Measurements from ENCODE around the gene GZMB. TPM values are rescaled to one million over a fixed set of nuclear protein-coding genes. Genes with fewer than 3 reads are reported as not detected.

The GZMB gene
- total and polyA plus RNA-seq, 2 of the 13 experiments (the other 11 are each of a cell fraction or from before 2014, with no cell fraction given): 0.12 TPM; not detected in 1

DNA sequence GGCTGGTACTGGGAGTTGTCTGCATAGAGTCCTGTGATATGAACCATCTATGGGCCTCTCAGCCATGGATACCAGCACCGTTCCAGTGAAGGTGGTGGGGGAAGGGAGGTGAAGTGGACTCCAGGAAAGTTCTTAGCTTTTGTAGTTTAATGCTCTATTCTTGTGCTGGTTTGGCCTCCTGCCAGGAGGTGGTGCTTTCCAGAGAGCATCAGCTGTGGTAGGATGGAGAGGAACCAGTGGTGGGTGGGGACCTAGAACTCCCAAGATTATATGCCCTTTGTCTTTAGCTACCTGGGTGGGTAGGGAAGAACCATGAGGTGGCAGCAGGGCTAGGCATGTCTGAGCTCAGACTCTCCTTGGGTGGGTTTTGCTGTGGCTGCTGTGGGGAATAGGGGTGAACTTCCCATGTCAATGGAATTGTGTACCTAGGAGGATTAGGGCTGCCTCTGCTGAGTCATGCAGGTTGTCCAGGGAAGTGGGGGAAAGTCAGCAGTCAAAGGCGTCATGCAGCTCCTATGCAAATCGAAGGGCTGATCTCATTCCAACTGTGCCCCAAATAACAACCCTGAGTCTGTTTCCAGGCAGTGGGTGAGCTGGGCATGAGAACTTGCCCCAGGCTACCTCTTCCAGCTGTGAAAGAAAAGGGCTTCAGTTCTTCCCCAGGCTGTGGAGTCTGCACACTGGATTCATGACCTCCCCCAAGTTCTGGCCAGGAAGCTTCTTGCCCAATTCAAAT is 38.7 kb downstream of the GZMB start (continued):
- TF ChIP-seq, protein P1, sequence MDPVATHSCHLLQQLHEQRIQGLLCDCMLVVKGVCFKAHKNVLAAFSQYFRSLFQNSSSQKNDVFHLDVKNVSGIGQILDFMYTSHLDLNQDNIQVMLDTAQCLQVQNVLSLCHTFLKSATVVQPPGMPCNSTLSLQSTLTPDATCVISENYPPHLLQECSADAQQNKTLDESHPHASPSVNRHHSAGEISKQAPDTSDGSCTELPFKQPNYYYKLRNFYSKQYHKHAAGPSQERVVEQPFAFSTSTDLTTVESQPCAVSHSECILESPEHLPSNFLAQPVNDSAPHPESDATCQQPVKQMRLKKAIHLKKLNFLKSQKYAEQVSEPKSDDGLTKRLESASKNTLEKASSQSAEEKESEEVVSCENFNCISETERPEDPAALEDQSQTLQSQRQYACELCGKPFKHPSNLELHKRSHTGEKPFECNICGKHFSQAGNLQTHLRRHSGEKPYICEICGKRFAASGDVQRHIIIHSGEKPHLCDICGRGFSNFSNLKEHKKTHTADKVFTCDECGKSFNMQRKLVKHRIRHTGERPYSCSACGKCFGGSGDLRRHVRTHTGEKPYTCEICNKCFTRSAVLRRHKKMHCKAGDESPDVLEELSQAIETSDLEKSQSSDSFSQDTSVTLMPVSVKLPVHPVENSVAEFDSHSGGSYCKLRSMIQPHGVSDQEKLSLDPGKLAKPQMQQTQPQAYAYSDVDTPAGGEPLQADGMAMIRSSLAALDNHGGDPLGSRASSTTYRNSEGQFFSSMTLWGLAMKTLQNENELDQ (CRISPR knock-in tag; IDR thresholded peaks at IDR 0.05; ENCODE audit: borderline replicate concordance): no peak
- no peak for TF ChIP-seq RFXANK (CRISPR knock-in tag; IDR thresholded peaks at IDR 0.05)
- peak; percentile 81 for TF ChIP-seq ZFP36 (IDR thresholded peaks at IDR 0.05; ENCODE audit: borderline replicate concordance, low read depth, low read length, partially characterized antibody)
- TF ChIP-seq ZNF343 (CRISPR knock-in tag; IDR thresholded peaks at IDR 0.05): no peak
- no peak for TF ChIP-seq ARNTL (CRISPR knock-in tag; IDR thresholded peaks at IDR 0.05)
- 0 out of 2 replicates have a peak, but pooled peaks have one; percentile 24 for TF ChIP-seq FOSL2 (CRISPR knock-in tag; IDR thresholded peaks at IDR 0.05)
- no peak for TF ChIP-seq YY1 (IDR thresholded peaks at IDR 0.05; ENCODE audit: insufficient read depth, insufficient replicate concordance, low read depth, low read length)
- TF ChIP-seq ZNF354B (CRISPR knock-in tag; IDR thresholded peaks at IDR 0.05): 0 out of 2 replicates have a peak, but pooled peaks have one; percentile 4
- TF ChIP-seq, protein P2, sequence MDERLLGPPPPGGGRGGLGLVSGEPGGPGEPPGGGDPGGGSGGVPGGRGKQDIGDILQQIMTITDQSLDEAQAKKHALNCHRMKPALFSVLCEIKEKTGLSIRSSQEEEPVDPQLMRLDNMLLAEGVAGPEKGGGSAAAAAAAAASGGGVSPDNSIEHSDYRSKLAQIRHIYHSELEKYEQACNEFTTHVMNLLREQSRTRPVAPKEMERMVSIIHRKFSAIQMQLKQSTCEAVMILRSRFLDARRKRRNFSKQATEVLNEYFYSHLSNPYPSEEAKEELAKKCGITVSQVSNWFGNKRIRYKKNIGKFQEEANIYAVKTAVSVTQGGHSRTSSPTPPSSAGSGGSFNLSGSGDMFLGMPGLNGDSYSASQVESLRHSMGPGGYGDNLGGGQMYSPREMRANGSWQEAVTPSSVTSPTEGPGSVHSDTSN (CRISPR knock-in tag; IDR thresholded peaks at IDR 0.05): no peak
- no peak for TF ChIP-seq ZNF205 (CRISPR knock-in tag; IDR thresholded peaks at IDR 0.05)
- no peak for TF ChIP-seq ZNF317 (CRISPR knock-in tag; IDR thresholded peaks at IDR 0.05)
